ENCODE measurements around the gene LIN9.

Gene LIN9

GRCh38 chr1:226250511-226250910, 58.5 kb downstream of the LIN9 start:
- H3K4me1 ChIP-seq (ENCODE audit: control insufficient read depth, insufficient read depth, low read length), result no peaks in the 10 kb centered on the region
- no peaks in the 10 kb centered on the region for H3K27me3 ChIP-seq (ENCODE audit: control insufficient read depth, insufficient read depth, low read length, poor library complexity, severe bottlenecking)
- 91 to 100% methylated on average over 1 of the region's 1 CpG for WGBS, 2 experiments
- no peak overlapping the region for H3K4me3 ChIP-seq (ENCODE audit: insufficient read depth, low read depth, low read length)
- H3K9me3 ChIP-seq (ENCODE audit: control insufficient read depth, low read length), result no peaks in the 10 kb centered on the region
- no peaks in the 10 kb centered on the region for H3K36me3 ChIP-seq (ENCODE audit: control insufficient read depth, insufficient read depth, low read length)
- no peak overlapping the region for H3K27ac ChIP-seq (ENCODE audit: insufficient read depth, low read depth, low read length, poor library complexity, severe bottlenecking)

DNA sequence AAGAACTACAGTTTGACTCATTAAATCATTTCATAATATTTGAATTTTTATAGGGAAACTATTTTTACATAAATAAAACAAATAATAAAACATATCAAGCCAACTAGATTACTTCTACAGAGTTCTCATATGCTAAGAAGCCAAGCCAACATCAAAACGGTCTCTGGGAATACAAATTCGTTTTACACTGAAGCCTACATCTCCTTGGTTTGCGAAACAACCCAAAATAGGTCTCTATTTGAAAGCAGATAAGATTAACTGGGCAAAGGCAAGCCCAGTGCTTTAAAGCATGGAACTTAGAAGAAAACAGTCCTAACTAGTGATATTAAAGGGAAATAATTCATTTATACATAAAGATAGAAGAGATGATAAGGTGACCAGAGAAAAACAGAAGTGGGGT, 60.2 kb downstream of the LIN9 start:
- Histone ChIP-seq H3K27me3 (ENCODE audit: control insufficient read depth, insufficient read depth, low read length, poor library complexity, severe bottlenecking) (no peaks in the 10 kb centered on the region), H3K4me3 (ENCODE audit: insufficient read depth, low read depth, low read length) (no peak overlapping the region), H3K27ac (ENCODE audit: insufficient read depth, low read depth, low read length, poor library complexity, severe bottlenecking) (no peak overlapping the region), H3K36me3 (ENCODE audit: control insufficient read depth, insufficient read depth, low read length) (no peaks in the 10 kb centered on the region), H3K9me3 (ENCODE audit: control insufficient read depth, low read length) (no peaks in the 10 kb centered on the region), H3K4me1 (ENCODE audit: control insufficient read depth, insufficient read depth, low read length) (no peaks in the 10 kb centered on the region)
- 97 to 99% methylated on average over 3 of the region's 3 CpGs for WGBS, 2 experiments

- H3K27ac ChIP-seq (ENCODE audit: insufficient read depth, low read depth, low read length, poor library complexity, severe bottlenecking), result no peak overlapping the region
- WGBS, 2 experiments, result 97 to 100% methylated on average over 2 of the region's 2 CpGs
- H3K36me3 ChIP-seq (ENCODE audit: control insufficient read depth, insufficient read depth, low read length), result no peaks in the 10 kb centered on the region
Observed at GRCh38 chr1:226248091-226248490, 60.9 kb downstream of the LIN9 start.

DNA sequence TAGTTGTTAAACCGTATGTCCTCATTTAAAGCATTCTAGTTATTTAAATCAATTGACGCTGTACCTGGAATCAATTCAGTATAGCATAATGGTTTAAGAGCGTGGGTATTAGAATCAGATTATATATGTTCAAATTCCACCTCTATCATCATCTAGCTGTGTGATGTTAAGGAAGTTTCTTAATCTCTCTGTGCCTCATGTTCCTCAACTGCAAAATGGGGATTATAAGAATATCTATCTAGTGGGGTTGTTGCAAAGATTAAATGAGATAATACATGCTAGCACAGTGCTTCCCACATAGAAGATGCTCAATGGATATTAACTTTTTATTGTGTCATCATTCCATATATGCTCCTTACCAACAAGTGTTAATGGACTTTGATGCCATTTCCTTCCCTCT, 69.5 kb downstream of the LIN9 start:
- 86 to 92% methylated on average over 1 to 2 of the region's 3 CpGs for WGBS, 2 experiments

More at GRCh38 chr1:226248091-226248490, 60.9 kb downstream of the LIN9 start:
- Histone ChIP-seq H3K4me1 (ENCODE audit: control insufficient read depth, insufficient read depth, low read length) (no peaks in the 10 kb centered on the region), H3K9me3 (ENCODE audit: control insufficient read depth, low read length) (no peaks in the 10 kb centered on the region), H3K27me3 (ENCODE audit: control insufficient read depth, insufficient read depth, low read length, poor library complexity, severe bottlenecking) (no peaks in the 10 kb centered on the region), H3K4me3 (ENCODE audit: insufficient read depth, low read depth, low read length) (no peak overlapping the region)

DNA sequence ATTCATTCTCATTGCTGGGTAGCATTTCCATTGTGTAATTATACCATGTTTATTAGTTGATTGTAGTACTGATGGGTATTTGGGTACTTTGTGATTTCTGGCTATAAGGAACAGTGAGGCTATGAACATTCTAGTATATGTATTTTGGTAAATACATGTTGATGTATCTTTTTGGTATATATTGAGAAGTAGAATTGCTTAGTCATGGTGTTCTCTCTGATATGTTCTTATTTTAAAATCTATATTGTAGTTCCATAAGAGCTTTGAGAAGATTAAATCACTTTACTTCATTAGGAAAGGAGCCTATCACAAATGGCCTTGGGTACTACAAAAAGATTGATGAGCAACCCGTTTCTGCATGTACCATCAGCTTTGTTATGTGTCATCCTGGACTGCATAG, 72.1 kb downstream of the LIN9 start:
- no peaks in the 10 kb centered on the region for H3K4me1 ChIP-seq (ENCODE audit: control insufficient read depth, insufficient read depth, low read length)
- H3K27ac ChIP-seq (ENCODE audit: insufficient read depth, low read depth, low read length, poor library complexity, severe bottlenecking), result no peak overlapping the region
- no peaks in the 10 kb centered on the region for H3K27me3 ChIP-seq (ENCODE audit: control insufficient read depth, insufficient read depth, low read length, poor library complexity, severe bottlenecking)
- 100% methylated on average over 1 of the region's 1 CpG for WGBS, 2 experiments
- no peak overlapping the region for H3K4me3 ChIP-seq (ENCODE audit: insufficient read depth, low read depth, low read length)
- H3K36me3 ChIP-seq (ENCODE audit: control insufficient read depth, insufficient read depth, low read length), result peaks cover 17% of the 10 kb centered on the region
- no peaks in the 10 kb centered on the region for H3K9me3 ChIP-seq (ENCODE audit: control insufficient read depth, low read length)

More for the DNA sequence above, 69.5 kb downstream of the LIN9 start:
- Histone ChIP-seq H3K4me3 (ENCODE audit: insufficient read depth, low read depth, low read length) (no peak overlapping the region), H3K4me1 (ENCODE audit: control insufficient read depth, insufficient read depth, low read length) (no peaks in the 10 kb centered on the region), H3K9me3 (ENCODE audit: control insufficient read depth, low read length) (no peaks in the 10 kb centered on the region), H3K36me3 (ENCODE audit: control insufficient read depth, insufficient read depth, low read length) (peaks cover 14% of the 10 kb centered on the region), H3K27me3 (ENCODE audit: control insufficient read depth, insufficient read depth, low read length, poor library complexity, severe bottlenecking) (no peaks in the 10 kb centered on the region), H3K27ac (ENCODE audit: insufficient read depth, low read depth, low read length, poor library complexity, severe bottlenecking) (no peak overlapping the region)

GRCh38 chr1:226233806-226234205, 75.2 kb downstream of the LIN9 start:
- Histone ChIP-seq H3K36me3 (ENCODE audit: control insufficient read depth, insufficient read depth, low read length) (peaks cover 17% of the 10 kb centered on the region), H3K4me3 (ENCODE audit: insufficient read depth, low read depth, low read length) (no peak overlapping the region)

DNA sequence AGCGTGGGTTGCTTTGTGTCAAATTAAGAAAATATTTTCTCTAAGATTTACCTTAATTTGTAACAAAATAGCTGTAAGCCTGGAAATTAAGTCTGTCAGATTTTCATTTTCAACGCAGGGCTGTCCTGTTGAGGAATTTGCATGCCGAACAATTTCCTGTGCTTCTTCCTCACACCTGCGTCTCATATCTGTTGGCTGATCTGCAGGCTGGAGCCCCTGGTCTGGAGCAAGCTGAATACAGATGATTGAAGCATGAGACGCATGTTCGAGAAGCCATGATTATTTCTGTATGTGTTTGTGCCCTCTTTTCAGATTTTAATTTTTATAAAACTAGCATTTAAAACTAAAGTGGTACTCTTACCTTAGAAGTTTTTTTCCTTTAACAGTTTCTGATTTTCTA, 75.7 kb downstream of the LIN9 start:
- Histone ChIP-seq H3K27me3 (ENCODE audit: control insufficient read depth, insufficient read depth, low read length, poor library complexity, severe bottlenecking) (no peaks in the 10 kb centered on the region), H3K27ac (ENCODE audit: insufficient read depth, low read depth, low read length, poor library complexity, severe bottlenecking) (no peak overlapping the region), H3K4me1 (ENCODE audit: control insufficient read depth, insufficient read depth, low read length) (no peaks in the 10 kb centered on the region), H3K9me3 (ENCODE audit: control insufficient read depth, low read length) (no peaks in the 10 kb centered on the region), H3K4me3 (ENCODE audit: insufficient read depth, low read depth, low read length) (no peak overlapping the region), H3K36me3 (ENCODE audit: control insufficient read depth, insufficient read depth, low read length) (peaks cover 16% of the 10 kb centered on the region)
- WGBS, 2 experiments, result 93 to 98% methylated on average over 5 of the region's 6 CpGs

More at GRCh38 chr1:226233806-226234205, 75.2 kb downstream of the LIN9 start:
- no peaks in the 10 kb centered on the region for H3K27me3 ChIP-seq (ENCODE audit: control insufficient read depth, insufficient read depth, low read length, poor library complexity, severe bottlenecking)
- H3K4me1 ChIP-seq (ENCODE audit: control insufficient read depth, insufficient read depth, low read length), result no peaks in the 10 kb centered on the region
- no peak overlapping the region for H3K27ac ChIP-seq (ENCODE audit: insufficient read depth, low read depth, low read length, poor library complexity, severe bottlenecking)
- no peaks in the 10 kb centered on the region for H3K9me3 ChIP-seq (ENCODE audit: control insufficient read depth, low read length)
- WGBS, 2 experiments, result 94 to 100% methylated on average over 2 to 3 of the region's 3 CpGs

GRCh38 chr1:226226601-226227000, 82.4 kb downstream of the LIN9 start:
- 92 to 95% methylated on average over 2 of the region's 3 CpGs for WGBS, 2 experiments
- Histone ChIP-seq H3K27ac (ENCODE audit: insufficient read depth, low read depth, low read length, poor library complexity, severe bottlenecking) (no peak overlapping the region), H3K4me3 (ENCODE audit: insufficient read depth, low read depth, low read length) (no peak overlapping the region), H3K9me3 (ENCODE audit: control insufficient read depth, low read length) (no peaks in the 10 kb centered on the region), H3K27me3 (ENCODE audit: control insufficient read depth, insufficient read depth, low read length, poor library complexity, severe bottlenecking) (peaks cover 35% of the 10 kb centered on the region), H3K36me3 (ENCODE audit: control insufficient read depth, insufficient read depth, low read length) (no peaks in the 10 kb centered on the region), H3K4me1 (ENCODE audit: control insufficient read depth, insufficient read depth, low read length) (no peaks in the 10 kb centered on the region)

- no peaks in the 10 kb centered on the region for H3K36me3 ChIP-seq (ENCODE audit: control insufficient read depth, insufficient read depth, low read length)
- no peaks in the 10 kb centered on the region for H3K4me1 ChIP-seq (ENCODE audit: control insufficient read depth, insufficient read depth, low read length)
- H3K27me3 ChIP-seq (ENCODE audit: control insufficient read depth, insufficient read depth, low read length, poor library complexity, severe bottlenecking), result peaks cover 42% of the 10 kb centered on the region
- WGBS, 2 experiments, result 1 to 2% methylated on average over 54 to 55 of the region's 55 CpGs
- H3K4me3 ChIP-seq (ENCODE audit: insufficient read depth, low read depth, low read length), result peak overlapping the region; percentile 53
- H3K9me3 ChIP-seq (ENCODE audit: control insufficient read depth, low read length), result no peaks in the 10 kb centered on the region
- no peak overlapping the region for H3K27ac ChIP-seq (ENCODE audit: insufficient read depth, low read depth, low read length, poor library complexity, severe bottlenecking)
Observed at GRCh38 chr1:226223786-226224244, 85.1 kb downstream of the LIN9 start.

DNA sequence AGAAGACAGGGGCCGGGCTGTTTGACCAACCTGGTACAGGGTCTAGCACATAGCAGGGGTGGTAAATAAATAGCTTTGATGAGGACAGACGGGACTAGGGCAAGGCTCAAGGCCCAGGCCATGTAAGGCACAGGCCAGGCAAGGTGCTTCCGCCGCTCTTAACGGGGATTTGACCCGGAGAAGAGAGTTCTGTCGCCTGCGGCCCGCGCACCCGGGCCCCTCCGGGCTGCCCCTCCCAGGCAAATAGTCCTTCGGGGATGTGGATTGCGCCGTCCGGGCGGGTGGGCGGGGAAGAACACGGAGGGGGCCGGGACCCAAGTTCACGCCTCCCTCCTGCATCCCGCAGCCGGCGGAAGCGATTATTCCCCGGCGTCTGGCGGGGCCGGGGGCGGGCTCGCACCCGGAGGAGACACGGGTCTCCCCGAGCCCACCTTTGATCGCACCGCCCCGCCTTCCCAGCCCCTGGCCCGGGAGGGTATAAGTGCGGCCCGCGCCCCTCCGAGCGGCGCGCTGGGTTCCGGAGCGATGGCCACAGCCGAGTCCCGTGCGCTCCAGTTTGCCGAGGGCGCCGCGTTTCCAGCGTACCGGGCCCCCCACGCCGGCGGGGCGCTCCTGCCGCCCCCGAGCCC, 85.7 kb downstream of the LIN9 start, which contains the start of gene MIXL1:
TSS of gene MIXL1 (plus strand) at position 508 of the 629 bp plus-strand sequence. CDS start at position 526, 18 bp downstream.
- H3K9me3 ChIP-seq (ENCODE audit: control insufficient read depth, low read length), result no peaks in the 10 kb centered on the region
- H3K27me3 ChIP-seq (ENCODE audit: control insufficient read depth, insufficient read depth, low read length, poor library complexity, severe bottlenecking), result peaks cover 42% of the 10 kb centered on the region
- H3K27ac ChIP-seq (ENCODE audit: insufficient read depth, low read depth, low read length, poor library complexity, severe bottlenecking), result no peak within 1 kb of the TSS
- H3K36me3 ChIP-seq (ENCODE audit: control insufficient read depth, insufficient read depth, low read length), result no peaks in the 10 kb centered on the region
- no peaks in the 10 kb centered on the region for H3K4me1 ChIP-seq (ENCODE audit: control insufficient read depth, insufficient read depth, low read length)
- peak within 1 kb of the TSS; percentile 53 for H3K4me3 ChIP-seq (ENCODE audit: insufficient read depth, low read depth, low read length)
- 2 to 3% methylated on average over 62 of the region's 62 CpGs for WGBS, 2 experiments
